ENCODE measurements around the gene NUP210.
"Not testable (repeated sequence)": the region's sequence is repeated elsewhere in the genome, so short reads cannot be mapped to it uniquely, and the experiment has no call there.

The NUP210 gene

GRCh38 chr3:13406190-13406589 lies 13.9 kb downstream of the NUP210 start:
- DNase-seq (ENCODE audit: low read depth), result no peak

- no peak for DNase-seq (ENCODE audit: low read depth)
These were observed 14.5 kb downstream of the NUP210 start for GRCh38 chr3:13405614-13406013.

- no peak for DNase-seq (ENCODE audit: low read depth)
These were observed 15.3 kb downstream of the NUP210 start for GRCh38 chr3:13404626-13405452.

- no peak for DNase-seq (ENCODE audit: low read depth)
These were observed 16.3 kb downstream of the NUP210 start for GRCh38 chr3:13403847-13404246.

- no peak for DNase-seq (ENCODE audit: low read depth)
These were observed 16.8 kb downstream of the NUP210 start for GRCh38 chr3:13403213-13403819.

GRCh38 chr3:13401149-13401548 lies 19.0 kb downstream of the NUP210 start:
- no peak for DNase-seq (ENCODE audit: low read depth)

- DNase-seq (ENCODE audit: low read depth), result no peak
These were observed 19.9 kb downstream of the NUP210 start for GRCh38 chr3:13400114-13400673.

GRCh38 chr3:13399603-13400002 lies 20.5 kb downstream of the NUP210 start:
- no peak for DNase-seq (ENCODE audit: low read depth)

GRCh38 chr3:13397316-13397715 lies 22.8 kb downstream of the NUP210 start:
- no peak for DNase-seq (ENCODE audit: low read depth)

GRCh38 chr3:13394363-13394762 lies 25.8 kb downstream of the NUP210 start:
- no peak for DNase-seq (ENCODE audit: low read depth)

GRCh38 chr3:13393427-13394360 lies 26.4 kb downstream of the NUP210 start:
- no peak for DNase-seq (ENCODE audit: low read depth)

- DNase-seq (ENCODE audit: low read depth), result no peak
These were observed 28.8 kb downstream of the NUP210 start for GRCh38 chr3:13391308-13391707.

- no peak for DNase-seq (ENCODE audit: low read depth)
These were observed 30.7 kb downstream of the NUP210 start for GRCh38 chr3:13389378-13389777.

GRCh38 chr3:13388816-13389215 lies 31.3 kb downstream of the NUP210 start:
- DNase-seq (ENCODE audit: low read depth), result no peak

GRCh38 chr3:13385373-13385965 lies 34.7 kb downstream of the NUP210 start:
- no peak for DNase-seq (ENCODE audit: low read depth)

- no peak for DNase-seq (ENCODE audit: low read depth)
These were observed 39.2 kb downstream of the NUP210 start for GRCh38 chr3:13380971-13381370.

- DNase-seq (ENCODE audit: low read depth), result no peak
These were observed 40.8 kb downstream of the NUP210 start for GRCh38 chr3:13379201-13379830.

GRCh38 chr3:13378155-13378554 lies 42.0 kb downstream of the NUP210 start:
- no peak for DNase-seq (ENCODE audit: low read depth)

- DNase-seq (ENCODE audit: low read depth), result not testable (repeated sequence)
These were observed 42.4 kb downstream of the NUP210 start for GRCh38 chr3:13377741-13378140.

GRCh38 chr3:13377021-13377420 lies 43.1 kb downstream of the NUP210 start:
- no peak for DNase-seq (ENCODE audit: low read depth)

GRCh38 chr3:13376091-13376490 lies 44.0 kb downstream of the NUP210 start:
- DNase-seq (ENCODE audit: low read depth), result no peak
